ENCODE data around the gene ALOX5AP.

DNA sequence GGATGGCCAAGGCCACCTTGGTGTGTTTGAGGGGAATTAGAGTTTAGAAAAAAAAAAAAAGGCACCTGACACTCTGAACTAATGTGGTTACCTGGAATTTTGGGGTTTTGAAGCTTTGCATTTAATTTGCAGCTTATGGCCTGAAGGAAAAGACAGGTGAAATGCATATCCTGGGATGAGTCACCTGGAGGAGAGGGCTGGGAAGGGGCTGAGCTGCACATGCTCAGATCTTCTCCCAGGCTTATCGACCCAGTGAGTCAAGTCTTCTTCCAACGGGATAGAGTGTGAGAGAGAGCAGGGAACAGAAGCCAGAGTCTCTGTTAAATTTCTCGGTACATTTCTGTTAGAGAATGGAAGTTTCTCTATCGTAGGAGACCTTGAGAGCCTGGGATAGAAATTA, 29.7 kb upstream of the ALOX5AP start:
- TF ChIP-seq, protein P1, sequence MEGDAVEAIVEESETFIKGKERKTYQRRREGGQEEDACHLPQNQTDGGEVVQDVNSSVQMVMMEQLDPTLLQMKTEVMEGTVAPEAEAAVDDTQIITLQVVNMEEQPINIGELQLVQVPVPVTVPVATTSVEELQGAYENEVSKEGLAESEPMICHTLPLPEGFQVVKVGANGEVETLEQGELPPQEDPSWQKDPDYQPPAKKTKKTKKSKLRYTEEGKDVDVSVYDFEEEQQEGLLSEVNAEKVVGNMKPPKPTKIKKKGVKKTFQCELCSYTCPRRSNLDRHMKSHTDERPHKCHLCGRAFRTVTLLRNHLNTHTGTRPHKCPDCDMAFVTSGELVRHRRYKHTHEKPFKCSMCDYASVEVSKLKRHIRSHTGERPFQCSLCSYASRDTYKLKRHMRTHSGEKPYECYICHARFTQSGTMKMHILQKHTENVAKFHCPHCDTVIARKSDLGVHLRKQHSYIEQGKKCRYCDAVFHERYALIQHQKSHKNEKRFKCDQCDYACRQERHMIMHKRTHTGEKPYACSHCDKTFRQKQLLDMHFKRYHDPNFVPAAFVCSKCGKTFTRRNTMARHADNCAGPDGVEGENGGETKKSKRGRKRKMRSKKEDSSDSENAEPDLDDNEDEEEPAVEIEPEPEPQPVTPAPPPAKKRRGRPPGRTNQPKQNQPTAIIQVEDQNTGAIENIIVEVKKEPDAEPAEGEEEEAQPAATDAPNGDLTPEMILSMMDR (IDR thresholded peaks at IDR 0.05): no peak
- TF ChIP-seq EP300 (IDR thresholded peaks at IDR 0.05) (no peak), POLR2AphosphoS5 (IDR thresholded peaks at IDR 0.05) (no peak), POLR2A (IDR thresholded peaks at IDR 0.05) (no peak)

Measured in upper lobe of left lung (tissue), 4 donors.